H9 (cell line): ENCODE measurements around the gene CES2. TPM values are rescaled to one million over a fixed set of nuclear protein-coding genes. Genes with fewer than 3 reads are reported as not detected.

ENCODE experiments used
- DNase-seq: peaks from one replicate; pipeline ENCODE4 v3.0.0-alpha.2; 2017
- H2AFZ ChIP-seq: one replicate; pipeline ENCODE4 v1.6.1; 2013; ENCODE audit warnings: mild to moderate bottlenecking, low read length, control low read depth, moderate library complexity
- H2AK5ac ChIP-seq: 2 replicates; pipeline ENCODE4 v1.6.1; 2013; ENCODE audit warnings: low read length, control low read depth, mixed read lengths; ENCODE audit not compliant: insufficient read length
- H2BK120ac ChIP-seq: one replicate; pipeline ENCODE4 v1.6.1; 2013; ENCODE audit warnings: low read depth, mild to moderate bottlenecking, low read length, control low read depth, inconsistent platforms; ENCODE audit not compliant: poor library complexity, severe bottlenecking
- H2BK12ac ChIP-seq: 2 replicates; pipeline ENCODE4 v1.6.1; 2013; ENCODE audit warnings: low read length, control low read depth, mixed read lengths, low read depth; ENCODE audit not compliant: insufficient read length
- H2BK15ac ChIP-seq: 2 replicates; pipeline ENCODE4 v1.6.1; 2013; ENCODE audit warnings: low read depth, low read length, control low read depth
- H2BK20ac ChIP-seq: one replicate; pipeline ENCODE4 v1.6.1; 2013; ENCODE audit warnings: low read depth, mild to moderate bottlenecking, low read length, control low read depth, inconsistent platforms; ENCODE audit not compliant: poor library complexity, severe bottlenecking
- H2BK5ac ChIP-seq: 2 replicates; pipeline ENCODE4 v1.6.1; 2013; ENCODE audit warnings: low read length, control low read depth, mixed read lengths; ENCODE audit not compliant: insufficient read length
- H3K14ac ChIP-seq: 2 replicates; pipeline ENCODE4 v1.6.1; 2013; ENCODE audit warnings: low read length, control low read depth; ENCODE audit not compliant: insufficient read depth
- H3K18ac ChIP-seq: 2 replicates; pipeline ENCODE4 v1.6.1; 2013; ENCODE audit warnings: low read depth, mild to moderate bottlenecking, mixed read lengths, low read length, control low read depth; ENCODE audit not compliant: insufficient read length
- H3K23ac ChIP-seq: 2 replicates; pipeline ENCODE4 v1.6.1; 2013; ENCODE audit warnings: low read length, control low read depth, mixed read lengths, low read depth; ENCODE audit not compliant: insufficient read length
- H3K23me2 ChIP-seq: 2 replicates; pipeline ENCODE4 v1.6.1; 2013; ENCODE audit warnings: low read depth, mild to moderate bottlenecking, mixed read lengths, low read length, control low read depth; ENCODE audit not compliant: insufficient read length, poor library complexity, severe bottlenecking
- H3K27ac ChIP-seq: 2 replicates; pipeline ENCODE4 v1.5.1; 2013; ENCODE audit warnings: low read length, control low read depth, mixed read lengths, low read depth; ENCODE audit not compliant: insufficient read length
- H3K27me3 ChIP-seq: 2 replicates; pipeline ENCODE4 v1.6.1; 2013; ENCODE audit warnings: low read length, control low read depth, inconsistent platforms; ENCODE audit not compliant: insufficient read depth
- H3K4ac ChIP-seq: 2 replicates; pipeline ENCODE4 v1.6.1; 2013; ENCODE audit warnings: low read depth, mild to moderate bottlenecking, control low read depth, inconsistent platforms, low read length, moderate library complexity
- H3K4me1 ChIP-seq: 2 replicates; pipeline ENCODE4 v1.6.1; 2013; ENCODE audit warnings: low read length, control low read depth, inconsistent platforms; ENCODE audit not compliant: insufficient read depth
- H3K4me2 ChIP-seq: 2 replicates; pipeline ENCODE4 v1.6.1; 2013; ENCODE audit warnings: low read length, control low read depth, mixed read lengths; ENCODE audit not compliant: insufficient read length, insufficient read depth
- H3K56ac ChIP-seq: 2 replicates; pipeline ENCODE4 v1.6.1; 2013; ENCODE audit warnings: low read depth, mild to moderate bottlenecking, mixed read lengths, low read length, control low read depth; ENCODE audit not compliant: insufficient read length
- H3K79me1 ChIP-seq: 2 replicates; pipeline ENCODE4 v1.6.1; 2013; ENCODE audit warnings: low read depth, mild to moderate bottlenecking, moderate library complexity, low read length, control low read depth, inconsistent platforms; ENCODE audit not compliant: insufficient read depth, poor library complexity, severe bottlenecking
- H3K79me2 ChIP-seq: 2 replicates; pipeline ENCODE4 v1.6.1; 2013; ENCODE audit warnings: low read length, control low read depth, inconsistent platforms; ENCODE audit not compliant: insufficient read depth
- H3K9ac ChIP-seq: 2 replicates; pipeline ENCODE4 v1.6.1; 2013; ENCODE audit warnings: low read length, control low read depth, mixed read lengths; ENCODE audit not compliant: insufficient read length; ENCODE audit errors: extremely low read depth
- H3K9me3 ChIP-seq: one replicate; pipeline ENCODE4 v1.6.1; 2013; ENCODE audit warnings: low read depth, low read length, inconsistent platforms; ENCODE audit not compliant: control insufficient read depth
- H3T11ph ChIP-seq: one replicate; pipeline ENCODE4 v1.6.1; 2013; ENCODE audit warnings: mild to moderate bottlenecking, low read length, control low read depth, inconsistent platforms
- H4K20me1 ChIP-seq: one replicate; pipeline ENCODE4 v1.6.1; 2013; ENCODE audit not compliant: control insufficient read depth, insufficient read length, insufficient read depth
- H4K5ac ChIP-seq: 2 replicates; pipeline ENCODE4 v1.6.1; 2013; ENCODE audit warnings: low read depth, mild to moderate bottlenecking, mixed read lengths, low read length, control low read depth; ENCODE audit not compliant: insufficient read length
- H4K8ac ChIP-seq: replicated peaks from 2 replicates; pipeline ENCODE4 v1.6.1; 2013; ENCODE audit warnings: low read length, control low read depth, mixed read lengths, low read depth; ENCODE audit not compliant: insufficient read length
- H4K91ac ChIP-seq: 2 replicates; pipeline ENCODE4 v1.6.1; 2013; ENCODE audit warnings: low read depth, mild to moderate bottlenecking, moderate library complexity, mixed read lengths, low read length, control low read depth; ENCODE audit not compliant: insufficient read length
- H3K27ac Mint-ChIP-seq, 3 experiments: 2 replicates in 2 of 3; 3 replicates in 1 of 3; pipeline ENCODE4 v1.8.0; 2020 to 2021; ENCODE audit warnings: mixed read lengths in 3 of 3, mild to moderate bottlenecking in 1 of 3, moderate library complexity in 1 of 3
- H3K27me3 Mint-ChIP-seq: 2 replicates; pipeline ENCODE4 v1.8.0; 2021; ENCODE audit warnings: low read depth, mild to moderate bottlenecking, moderate library complexity, mixed read lengths
- H3K36me3 Mint-ChIP-seq, 3 experiments: 2 replicates in 2 of 3; 3 replicates in 1 of 3; pipeline ENCODE4 v1.8.0; 2020 to 2021; ENCODE audit warnings: low read depth in 3 of 3, mixed read lengths in 3 of 3; ENCODE audit not compliant: insufficient read depth in 1 of 3
- H3K4me1 Mint-ChIP-seq, 2 experiments: 2 replicates each; pipeline ENCODE4 v1.8.0; 2020; ENCODE audit warnings: mixed read lengths in 2 of 2
- H3K4me3 Mint-ChIP-seq, 2 experiments: 2 replicates in 1 of 2; 3 replicates in 1 of 2; pipeline ENCODE4 v1.8.0; 2020 to 2021; ENCODE audit warnings: mild to moderate bottlenecking in 2 of 2, mixed read lengths in 2 of 2, moderate library complexity in 1 of 2
- H3K9me3 Mint-ChIP-seq, 2 experiments: 2 replicates in 1 of 2; 3 replicates in 1 of 2; pipeline ENCODE4 v1.8.0; 2020; ENCODE audit warnings: mild to moderate bottlenecking in 2 of 2, mixed read lengths in 2 of 2, moderate library complexity in 1 of 2
- WGBS: extraction: QIAGEN DNeasy Blood & Tissue Kit; methylation state at CpG from one replicate; pipeline ENCODE4 v1.1.7; 2013; ENCODE audit warnings: missing lambda C conversion rate, low lambda C conversion rate, mixed read lengths; ENCODE audit not compliant: insufficient read length; ENCODE audit errors: extremely low coverage; 5-methylcytosine and 5-hydroxymethylcytosine counted together
- total RNA-seq: library from RNA; stranded (reverse); gene quantifications from 2 replicates; pipeline ENCODE4 v1.2.1, GENCODE V29; 2021
- TF ChIP-seq, protein P1 (sequence below): fragments of 200-600 bp; sonication (generic); conservative IDR thresholded peaks from 3 replicates; pipeline ENCODE4 v1.8.0; 2021; ENCODE audit warnings: antibody characterized with exemption, mild to moderate bottlenecking

CES2 gene
- total RNA-seq, 1 experiment from 2014 or later, result 28.2 TPM

DNA sequence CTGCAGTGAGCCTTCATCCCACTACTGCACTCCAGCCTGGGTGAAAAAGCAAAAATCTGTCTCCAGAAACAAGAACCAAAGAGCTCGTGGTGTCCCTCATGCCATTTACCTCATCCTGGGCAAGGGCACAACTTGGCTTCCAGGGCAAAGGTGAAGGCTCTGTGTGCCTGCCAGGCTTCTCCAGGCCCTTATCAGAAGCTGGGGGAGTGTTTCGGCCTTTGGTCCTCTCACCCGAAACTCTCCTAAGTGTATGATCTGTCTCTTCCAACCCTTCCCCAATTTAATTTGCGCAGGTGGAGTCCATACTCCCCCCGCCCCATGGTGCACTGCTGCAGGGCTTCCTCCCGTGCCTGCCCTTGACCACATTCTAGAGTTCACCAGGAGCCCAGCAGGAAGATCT is 1.1 kb downstream of the CES2 start:
- WGBS, result no CpG with 5 or more reads among the region's 6 CpGs
- Mint-ChIP-seq H3K27ac (no peak overlapping the region), H3K9me3 (no peaks in the 10 kb centered on the region), H3K4me3 (peak overlapping the region; percentile 32 to 58; a peak in 3 of 5 replicates), H3K36me3 (peaks cover 9 to 36% (median 18%) of the 10 kb centered on the region in 3 experiments), H3K4me1 (peaks cover 13 to 27% of the 10 kb centered on the region in 2 experiments), H3K27me3 (no peaks in the 10 kb centered on the region)
- Histone ChIP-seq H3K79me2 (no peaks in the 10 kb centered on the region), H2AFZ (no peak overlapping the region), H3K4me2 (no peak overlapping the region), H3K27ac (no peak overlapping the region), H3K27me3 (no peaks in the 10 kb centered on the region), H2BK5ac (no peak overlapping the region), H4K20me1 (no peaks in the 10 kb centered on the region), H2AK5ac (no peak overlapping the region), H4K5ac (no peak overlapping the region), H3K4ac (no peak overlapping the region), H4K91ac (no peak overlapping the region), H4K8ac (no peak overlapping the region), H2BK12ac (no peak overlapping the region), H3K23me2 (peaks cover 16% of the 10 kb centered on the region), H3K14ac (no peak overlapping the region), H2BK15ac (no peak overlapping the region), H3K4me1 (no peaks in the 10 kb centered on the region), H3K9me3 (no peaks in the 10 kb centered on the region), H3K56ac (no peak overlapping the region), H3T11ph (no peak overlapping the region), H3K9ac (no peak overlapping the region), H3K18ac (no peak overlapping the region), H2BK120ac (no peak overlapping the region), H2BK20ac (no peak overlapping the region), H3K79me1 (no peaks in the 10 kb centered on the region), H3K23ac (no peak overlapping the region)
- TF ChIP-seq, protein P1, sequence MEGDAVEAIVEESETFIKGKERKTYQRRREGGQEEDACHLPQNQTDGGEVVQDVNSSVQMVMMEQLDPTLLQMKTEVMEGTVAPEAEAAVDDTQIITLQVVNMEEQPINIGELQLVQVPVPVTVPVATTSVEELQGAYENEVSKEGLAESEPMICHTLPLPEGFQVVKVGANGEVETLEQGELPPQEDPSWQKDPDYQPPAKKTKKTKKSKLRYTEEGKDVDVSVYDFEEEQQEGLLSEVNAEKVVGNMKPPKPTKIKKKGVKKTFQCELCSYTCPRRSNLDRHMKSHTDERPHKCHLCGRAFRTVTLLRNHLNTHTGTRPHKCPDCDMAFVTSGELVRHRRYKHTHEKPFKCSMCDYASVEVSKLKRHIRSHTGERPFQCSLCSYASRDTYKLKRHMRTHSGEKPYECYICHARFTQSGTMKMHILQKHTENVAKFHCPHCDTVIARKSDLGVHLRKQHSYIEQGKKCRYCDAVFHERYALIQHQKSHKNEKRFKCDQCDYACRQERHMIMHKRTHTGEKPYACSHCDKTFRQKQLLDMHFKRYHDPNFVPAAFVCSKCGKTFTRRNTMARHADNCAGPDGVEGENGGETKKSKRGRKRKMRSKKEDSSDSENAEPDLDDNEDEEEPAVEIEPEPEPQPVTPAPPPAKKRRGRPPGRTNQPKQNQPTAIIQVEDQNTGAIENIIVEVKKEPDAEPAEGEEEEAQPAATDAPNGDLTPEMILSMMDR, result no peak
- no peak for DNase-seq
